Measurements from ENCODE around the gene FOXA1.
A peak's percentile ranks its signal among the peaks of the same experiment; 100 is the strongest.

- TF ChIP-seq, protein P1, sequence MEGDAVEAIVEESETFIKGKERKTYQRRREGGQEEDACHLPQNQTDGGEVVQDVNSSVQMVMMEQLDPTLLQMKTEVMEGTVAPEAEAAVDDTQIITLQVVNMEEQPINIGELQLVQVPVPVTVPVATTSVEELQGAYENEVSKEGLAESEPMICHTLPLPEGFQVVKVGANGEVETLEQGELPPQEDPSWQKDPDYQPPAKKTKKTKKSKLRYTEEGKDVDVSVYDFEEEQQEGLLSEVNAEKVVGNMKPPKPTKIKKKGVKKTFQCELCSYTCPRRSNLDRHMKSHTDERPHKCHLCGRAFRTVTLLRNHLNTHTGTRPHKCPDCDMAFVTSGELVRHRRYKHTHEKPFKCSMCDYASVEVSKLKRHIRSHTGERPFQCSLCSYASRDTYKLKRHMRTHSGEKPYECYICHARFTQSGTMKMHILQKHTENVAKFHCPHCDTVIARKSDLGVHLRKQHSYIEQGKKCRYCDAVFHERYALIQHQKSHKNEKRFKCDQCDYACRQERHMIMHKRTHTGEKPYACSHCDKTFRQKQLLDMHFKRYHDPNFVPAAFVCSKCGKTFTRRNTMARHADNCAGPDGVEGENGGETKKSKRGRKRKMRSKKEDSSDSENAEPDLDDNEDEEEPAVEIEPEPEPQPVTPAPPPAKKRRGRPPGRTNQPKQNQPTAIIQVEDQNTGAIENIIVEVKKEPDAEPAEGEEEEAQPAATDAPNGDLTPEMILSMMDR (conservative IDR thresholded peaks at IDR 0.05; ENCODE audit: low read depth, low read length): no peak
- TF ChIP-seq EZH2 (IDR thresholded peaks at IDR 0.05; ENCODE audit: borderline replicate concordance, low read depth, low read length, poor library complexity, severe bottlenecking): peak; percentile 57
These were observed 4.7 kb upstream of the FOXA1 start for GRCh38 chr14:37599507-37600368.

Measured in A673 (cell line).